ENCODE measurements around the gene KRTAP1-3.
"Not testable (repeated sequence)": the region's sequence is repeated elsewhere in the genome, so short reads cannot be mapped to it uniquely, and the experiment has no call there.

Gene KRTAP1-3

GRCh38 chr17:41069031-41069430 lies 34.4 kb upstream of the KRTAP1-3 start:
- ChIA-PET CTCF (no interaction called here), POLR2A (no interaction called here)
- no peak for DNase-seq (ENCODE audit: extremely low spot score)
- TF ChIP-seq HDGF (IDR thresholded peaks at IDR 0.05; ENCODE audit: borderline replicate concordance) (no peak), FOXK2 (IDR thresholded peaks at IDR 0.05) (no peak), ZNF384 (IDR thresholded peaks at IDR 0.05) (no peak), L3MBTL2 (conservative IDR thresholded peaks at IDR 0.05) (no peak), LEF1 (IDR thresholded peaks at IDR 0.05; ENCODE audit: borderline replicate concordance) (no peak), BHLHE40 (IDR thresholded peaks at IDR 0.05; ENCODE audit: borderline replicate concordance) (no peak), FOXM1 (IDR thresholded peaks at IDR 0.05; ENCODE audit: borderline replicate concordance) (no peak), ELF4 (IDR thresholded peaks at IDR 0.05) (no peak), SP1 (IDR thresholded peaks at IDR 0.05) (no peak), PKNOX1 (IDR thresholded peaks at IDR 0.05) (no peak), SUZ12 (IDR thresholded peaks at IDR 0.05) (no peak)

GRCh38 chr17:41067281-41067680 lies 32.6 kb upstream of the KRTAP1-3 start:
- TF ChIP-seq BHLHE40 (IDR thresholded peaks at IDR 0.05; ENCODE audit: borderline replicate concordance): no peak
- no peak for TF ChIP-seq L3MBTL2 (conservative IDR thresholded peaks at IDR 0.05)
- no peak for TF ChIP-seq TARDBP (IDR thresholded peaks at IDR 0.05)
- TF ChIP-seq ZNF384 (IDR thresholded peaks at IDR 0.05): no peak
- no peak for TF ChIP-seq PKNOX1 (IDR thresholded peaks at IDR 0.05)
- no peak for TF ChIP-seq NFRKB (IDR thresholded peaks at IDR 0.05)
- TF ChIP-seq FOXK2 (IDR thresholded peaks at IDR 0.05): no peak
- no peak for TF ChIP-seq LEF1 (IDR thresholded peaks at IDR 0.05; ENCODE audit: borderline replicate concordance)
- TF ChIP-seq ARNT (IDR thresholded peaks at IDR 0.05): no peak
- DNase-seq (ENCODE audit: extremely low spot score): no peak
- ChIA-PET CTCF (no interaction called here), POLR2A (no interaction called here)

- ChIA-PET POLR2A (no interaction called here), CTCF (no interaction called here)
- TF ChIP-seq SP1 (IDR thresholded peaks at IDR 0.05) (no peak), ELF4 (IDR thresholded peaks at IDR 0.05) (no peak)
- no peak for DNase-seq (ENCODE audit: extremely low spot score)
These were observed 31.4 kb upstream of the KRTAP1-3 start, which contains the start of gene KRTAP2-4 for GRCh38 chr17:41065829-41066624. Gene KRTAP2-4 (minus strand): TSS chr17:41065879. CDS start chr17:41065845, 34 bp downstream.

GRCh38 chr17:41065016-41065689 lies 30.5 kb upstream of the KRTAP1-3 start:
- CTCF ChIA-PET; DNase-seq (ENCODE audit: extremely low spot score); POLR2A ChIA-PET: not testable (repeated sequence)

GRCh38 chr17:41064301-41064700 lies 29.6 kb upstream of the KRTAP1-3 start:
- POLR2A ChIA-PET: no interaction called here
- CTCF ChIA-PET: no interaction called here
- TF ChIP-seq FOXM1 (IDR thresholded peaks at IDR 0.05; ENCODE audit: borderline replicate concordance) (no peak), ZNF384 (IDR thresholded peaks at IDR 0.05) (no peak)
- DNase-seq (ENCODE audit: extremely low spot score): no peak

GRCh38 chr17:41063449-41063848 lies 28.8 kb upstream of the KRTAP1-3 start:
- no peak for TF ChIP-seq L3MBTL2 (conservative IDR thresholded peaks at IDR 0.05)
- ChIA-PET POLR2A (no interaction called here), CTCF (no interaction called here)
- DNase-seq (ENCODE audit: extremely low spot score): no peak

GRCh38 chr17:41061964-41062363 lies 27.3 kb upstream of the KRTAP1-3 start:
- no peak for DNase-seq (ENCODE audit: extremely low spot score)
- CTCF ChIA-PET: no interaction called here
- TF ChIP-seq NFRKB (IDR thresholded peaks at IDR 0.05) (no peak), FOXA1 (IDR thresholded peaks at IDR 0.05) (no peak), CTBP1 (IDR thresholded peaks at IDR 0.05; ENCODE audit: borderline replicate concordance) (no peak), SUZ12 (IDR thresholded peaks at IDR 0.05) (no peak), L3MBTL2 (conservative IDR thresholded peaks at IDR 0.05) (no peak), PKNOX1 (IDR thresholded peaks at IDR 0.05) (no peak), BHLHE40 (IDR thresholded peaks at IDR 0.05; ENCODE audit: borderline replicate concordance) (no peak), FOXK2 (IDR thresholded peaks at IDR 0.05) (no peak), FOXM1 (IDR thresholded peaks at IDR 0.05; ENCODE audit: borderline replicate concordance) (no peak), ELF4 (IDR thresholded peaks at IDR 0.05) (no peak), LEF1 (IDR thresholded peaks at IDR 0.05; ENCODE audit: borderline replicate concordance) (no peak)
- POLR2A ChIA-PET: no interaction called here

All from HEK293T (cell line).